ENCODE measurements around the gene CNP. TPM values are rescaled to one million over a fixed set of nuclear protein-coding genes. Genes with fewer than 3 reads are reported as not detected.
"Not testable (repeated sequence)": the region's sequence is repeated elsewhere in the genome, so short reads cannot be mapped to it uniquely, and the experiment has no call there.

CNP gene
- total and polyA plus RNA-seq, 7 donors, result 24.0 to 71.3 (median 52.0) TPM

DNA sequence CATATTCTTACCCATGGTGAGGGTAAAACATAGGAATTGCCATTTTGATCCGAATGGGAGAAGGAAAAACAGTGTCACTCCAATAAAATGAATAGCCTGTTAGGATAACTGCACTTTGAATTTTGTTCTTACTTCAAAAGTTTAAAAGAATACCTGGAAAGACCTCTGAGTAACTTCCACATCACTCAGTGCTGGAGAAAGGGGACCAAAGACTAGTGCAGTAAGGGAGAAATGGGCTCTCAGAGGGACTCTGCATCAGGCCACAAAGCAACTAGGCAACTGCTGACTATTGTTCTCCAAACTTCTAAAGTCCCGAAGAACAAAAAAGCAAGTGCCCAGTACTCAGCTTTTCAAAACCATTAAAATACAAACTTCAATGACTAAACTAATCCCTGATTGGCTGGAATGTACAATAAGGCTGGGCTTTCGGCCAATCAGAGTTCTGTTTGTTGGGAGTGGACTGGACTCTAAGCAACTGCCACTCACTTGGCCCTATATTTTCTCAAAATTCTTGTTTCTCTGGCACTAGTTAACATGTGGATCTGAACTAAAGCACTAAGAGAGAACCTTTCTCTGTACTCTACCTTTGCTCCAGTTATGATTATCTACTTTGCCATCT is 44.4 kb downstream of the CNP start:
- H3K4me1 ChIP-seq, result peaks cover 0 to 74% (median 65%) of the 10 kb centered on the region in 4 donors
- intact Hi-C loops (cut with DNase I), result no loop called here
- no peak for DNase-seq

DNA sequence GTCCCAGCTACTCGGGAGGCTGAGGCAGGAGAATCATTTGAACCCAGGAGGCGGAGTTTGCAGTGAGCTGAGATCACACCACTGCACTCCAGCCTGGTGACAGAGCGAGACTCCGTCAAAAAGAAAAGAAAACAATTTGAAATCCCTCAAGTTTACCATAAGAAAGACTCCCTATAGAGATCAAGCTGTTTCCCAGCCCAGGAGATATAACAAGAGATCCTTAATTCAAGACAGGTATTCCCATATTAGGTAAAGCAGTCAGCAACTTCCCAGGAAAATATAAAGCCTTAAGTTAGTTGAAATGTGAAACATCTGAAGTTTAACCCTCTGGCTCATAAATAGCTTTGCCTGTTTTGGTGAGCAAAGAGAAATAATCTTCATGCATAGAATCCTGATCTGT is 45.8 kb downstream of the CNP start:
- intact Hi-C loops (cut with DNase I); DNase-seq; H3K4me3 ChIP-seq; H3K27me3 ChIP-seq; H3K9me3 ChIP-seq; H3K27ac ChIP-seq; H3K36me3 ChIP-seq: not testable (repeated sequence)
- WGBS, 2 donors, result 82 to 90% methylated on average over 4 of the region's 4 CpGs
- peaks cover 0 to 77% (median 65%) of the 10 kb centered on the region in 4 donors for H3K4me1 ChIP-seq

More for the DNA sequence above, 44.4 kb downstream of the CNP start:
- Histone ChIP-seq H3K4me3 (no peak overlapping the region), H3K27me3 (no peaks in the 10 kb centered on the region), H3K9me3 (no peaks in the 10 kb centered on the region), H3K27ac (peak overlapping the region in 1 of 4 donors; percentile 8), H3K36me3 (no peaks in the 10 kb centered on the region)
- WGBS, 2 donors, result 94% methylated on average over 3 of the region's 3 CpGs
- TF ChIP-seq POLR2A (IDR thresholded peaks at IDR 0.05), result no peak
- no peak for TF ChIP-seq POLR2AphosphoS5 (IDR thresholded peaks at IDR 0.05)
- TF ChIP-seq, protein P1, sequence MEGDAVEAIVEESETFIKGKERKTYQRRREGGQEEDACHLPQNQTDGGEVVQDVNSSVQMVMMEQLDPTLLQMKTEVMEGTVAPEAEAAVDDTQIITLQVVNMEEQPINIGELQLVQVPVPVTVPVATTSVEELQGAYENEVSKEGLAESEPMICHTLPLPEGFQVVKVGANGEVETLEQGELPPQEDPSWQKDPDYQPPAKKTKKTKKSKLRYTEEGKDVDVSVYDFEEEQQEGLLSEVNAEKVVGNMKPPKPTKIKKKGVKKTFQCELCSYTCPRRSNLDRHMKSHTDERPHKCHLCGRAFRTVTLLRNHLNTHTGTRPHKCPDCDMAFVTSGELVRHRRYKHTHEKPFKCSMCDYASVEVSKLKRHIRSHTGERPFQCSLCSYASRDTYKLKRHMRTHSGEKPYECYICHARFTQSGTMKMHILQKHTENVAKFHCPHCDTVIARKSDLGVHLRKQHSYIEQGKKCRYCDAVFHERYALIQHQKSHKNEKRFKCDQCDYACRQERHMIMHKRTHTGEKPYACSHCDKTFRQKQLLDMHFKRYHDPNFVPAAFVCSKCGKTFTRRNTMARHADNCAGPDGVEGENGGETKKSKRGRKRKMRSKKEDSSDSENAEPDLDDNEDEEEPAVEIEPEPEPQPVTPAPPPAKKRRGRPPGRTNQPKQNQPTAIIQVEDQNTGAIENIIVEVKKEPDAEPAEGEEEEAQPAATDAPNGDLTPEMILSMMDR (IDR thresholded peaks at IDR 0.05), result no peak
- no peak for TF ChIP-seq EP300 (IDR thresholded peaks at IDR 0.05)

DNA sequence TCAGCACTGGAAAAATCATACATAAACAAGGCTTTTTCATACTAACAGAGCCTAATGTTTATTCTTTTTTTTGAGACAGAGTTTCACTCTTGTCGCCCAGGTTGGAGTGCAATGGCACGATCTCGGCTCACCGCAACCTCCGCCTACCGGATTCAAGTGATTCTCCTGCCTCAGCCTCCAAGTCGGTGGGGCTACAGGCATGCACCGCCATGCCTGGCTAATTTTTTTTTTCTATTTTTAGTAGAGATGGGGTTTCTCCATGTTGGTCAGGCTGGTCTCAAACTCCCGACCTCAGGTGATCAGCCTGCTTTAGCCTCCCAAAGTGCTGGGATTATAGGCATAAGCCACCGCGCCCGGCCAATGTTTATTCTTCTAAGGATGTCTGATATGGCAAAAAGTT is 47.1 kb downstream of the CNP start:
- WGBS, 2 donors, result 96% methylated on average over 12 of the region's 12 CpGs
- intact Hi-C loops (cut with DNase I), result not testable (repeated sequence)

DNA sequence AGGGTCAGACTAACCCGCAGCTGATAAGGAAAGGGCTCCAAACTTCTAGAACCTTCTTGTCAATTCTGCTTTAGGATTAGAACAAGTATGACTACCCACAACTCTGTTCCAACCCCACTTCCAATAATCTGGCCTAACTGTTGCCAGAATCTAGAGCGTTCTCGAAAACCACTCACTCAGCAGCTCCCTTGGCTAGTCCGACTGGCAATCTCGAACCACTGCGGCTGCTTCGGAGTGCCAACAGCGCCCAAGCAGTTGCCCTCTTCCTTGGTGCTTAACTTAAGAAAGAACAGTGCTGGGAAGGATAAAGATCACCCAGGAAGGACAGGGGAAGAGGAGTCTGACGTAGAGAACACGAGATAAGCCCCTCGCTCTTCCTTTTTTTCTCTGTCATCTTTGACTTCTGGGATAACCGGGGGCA is 49.8 kb downstream of the CNP start:
- H3K36me3 ChIP-seq, result peaks cover 0 to 1% (median 0%) of the 10 kb centered on the region in 4 donors
- peaks cover 0 to 78% (median 64%) of the 10 kb centered on the region in 4 donors for H3K4me1 ChIP-seq
- DNase-seq, result no peak
- peak overlapping the region; percentile 89 to 93 (median 92) for H3K27ac ChIP-seq
- no peaks in the 10 kb centered on the region for H3K9me3 ChIP-seq
- no peaks in the 10 kb centered on the region for H3K27me3 ChIP-seq
- H3K4me3 ChIP-seq, result peak overlapping the region; percentile 53 to 90 (median 81)
- intact Hi-C loops (cut with DNase I), result loop anchor here (2.0 kb wide), 1 partner anchor 50 kb away; the partner anchor contains the start of gene CNP
- WGBS, 2 donors, result 1 to 4% methylated on average over 12 of the region's 12 CpGs
- TF ChIP-seq EP300 (IDR thresholded peaks at IDR 0.05) (no peak), POLR2A (IDR thresholded peaks at IDR 0.05) (no peak), POLR2AphosphoS5 (IDR thresholded peaks at IDR 0.05) (no peak)
- TF ChIP-seq, protein P1 (IDR thresholded peaks at IDR 0.05), result no peak

More for the DNA sequence above, 47.1 kb downstream of the CNP start:
- H3K9me3 ChIP-seq, H3K27ac ChIP-seq, H3K36me3 ChIP-seq, H3K27me3 ChIP-seq, DNase-seq, H3K4me3 ChIP-seq: not testable (repeated sequence)
- peaks cover 0 to 81% (median 71%) of the 10 kb centered on the region in 4 donors for H3K4me1 ChIP-seq

DNA sequence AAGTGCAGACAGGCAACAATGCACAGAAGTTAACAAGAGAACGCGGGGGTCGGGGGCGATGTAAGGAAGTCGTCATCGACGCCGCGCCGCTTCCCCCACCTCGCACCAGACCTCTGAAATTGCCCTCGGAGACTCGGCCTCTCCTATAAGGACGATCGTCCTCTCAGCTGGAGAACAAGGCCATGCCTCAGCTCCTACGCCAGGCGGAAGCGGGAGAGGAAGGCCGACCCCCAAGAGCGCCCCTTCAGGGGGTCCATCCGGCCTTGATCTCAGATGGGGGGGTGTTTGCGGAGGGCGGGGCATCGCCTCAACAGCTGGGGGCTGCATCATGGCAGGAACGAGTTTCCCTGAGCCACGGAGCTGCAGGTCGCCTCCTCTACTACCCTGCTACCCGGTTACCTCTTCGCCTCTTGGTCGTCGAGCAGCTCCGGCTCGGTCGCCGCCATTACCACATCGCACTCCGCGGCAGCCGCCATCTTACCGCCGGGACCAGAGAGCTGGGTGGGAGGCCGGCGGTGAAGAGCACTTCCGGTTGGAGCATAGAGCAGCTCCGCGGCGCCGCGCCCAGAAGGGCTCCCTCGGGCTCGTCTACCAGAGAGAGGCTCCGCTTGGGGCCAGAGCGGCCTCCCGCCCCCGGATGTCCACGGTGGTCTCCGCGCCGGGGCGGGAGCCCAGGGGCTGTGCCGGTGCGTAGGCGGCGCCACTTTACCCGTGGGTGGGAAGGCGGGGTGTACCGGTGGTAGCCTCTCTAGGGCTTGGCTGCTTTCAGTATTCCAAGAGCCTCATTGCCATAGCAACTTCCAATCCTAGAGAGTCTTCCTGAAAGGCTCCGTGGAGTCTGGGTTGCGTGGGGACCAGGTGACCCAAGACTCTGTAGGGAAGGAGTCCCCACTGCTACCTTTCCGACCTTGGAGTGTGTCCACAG is 50.6 kb downstream of the CNP start, which contains the start of gene DNAJC7:
TSS of gene DNAJC7 (minus strand) at position 499 of the 925 bp plus-strand sequence. CDS start at position 476, 23 bp downstream.
- H3K27ac ChIP-seq, result peak within 1 kb of the TSS; percentile 89 to 93 (median 92)
- intact Hi-C loops (cut with DNase I), result loop anchor here (2.0 kb wide), 1 partner anchor 50 kb away; the partner anchor contains the start of gene CNP
- peaks cover 0 to 77% (median 61%) of the 10 kb centered on the region in 4 donors for H3K4me1 ChIP-seq
- TF ChIP-seq EP300 (IDR thresholded peaks at IDR 0.05) (no peak), POLR2A (IDR thresholded peaks at IDR 0.05) (peak; percentile 29 to 40), POLR2AphosphoS5 (IDR thresholded peaks at IDR 0.05) (peak; percentile 45 to 81 (median 77))
- TF ChIP-seq, protein P1 (IDR thresholded peaks at IDR 0.05), result no peak
- H3K36me3 ChIP-seq, result peaks cover under 1 to 9% (median 2%) of the 10 kb centered on the region in 4 donors
- peak within 1 kb of the TSS; percentile 53 to 90 (median 81) for H3K4me3 ChIP-seq
- 0% methylated on average over 70 of the region's 70 CpGs for WGBS, 2 donors
- DNase-seq, result peak; percentile 96
- no peaks in the 10 kb centered on the region for H3K9me3 ChIP-seq
- H3K27me3 ChIP-seq, result no peaks in the 10 kb centered on the region
